ENCODE measurements around the gene SSNA1. TPM values are rescaled to one million over a fixed set of nuclear protein-coding genes. Genes with fewer than 3 reads are reported as not detected.

The SSNA1 gene
- total and polyA plus RNA-seq, 2 experiments from 2014 or later: 82.2 to 128 TPM

DNA sequence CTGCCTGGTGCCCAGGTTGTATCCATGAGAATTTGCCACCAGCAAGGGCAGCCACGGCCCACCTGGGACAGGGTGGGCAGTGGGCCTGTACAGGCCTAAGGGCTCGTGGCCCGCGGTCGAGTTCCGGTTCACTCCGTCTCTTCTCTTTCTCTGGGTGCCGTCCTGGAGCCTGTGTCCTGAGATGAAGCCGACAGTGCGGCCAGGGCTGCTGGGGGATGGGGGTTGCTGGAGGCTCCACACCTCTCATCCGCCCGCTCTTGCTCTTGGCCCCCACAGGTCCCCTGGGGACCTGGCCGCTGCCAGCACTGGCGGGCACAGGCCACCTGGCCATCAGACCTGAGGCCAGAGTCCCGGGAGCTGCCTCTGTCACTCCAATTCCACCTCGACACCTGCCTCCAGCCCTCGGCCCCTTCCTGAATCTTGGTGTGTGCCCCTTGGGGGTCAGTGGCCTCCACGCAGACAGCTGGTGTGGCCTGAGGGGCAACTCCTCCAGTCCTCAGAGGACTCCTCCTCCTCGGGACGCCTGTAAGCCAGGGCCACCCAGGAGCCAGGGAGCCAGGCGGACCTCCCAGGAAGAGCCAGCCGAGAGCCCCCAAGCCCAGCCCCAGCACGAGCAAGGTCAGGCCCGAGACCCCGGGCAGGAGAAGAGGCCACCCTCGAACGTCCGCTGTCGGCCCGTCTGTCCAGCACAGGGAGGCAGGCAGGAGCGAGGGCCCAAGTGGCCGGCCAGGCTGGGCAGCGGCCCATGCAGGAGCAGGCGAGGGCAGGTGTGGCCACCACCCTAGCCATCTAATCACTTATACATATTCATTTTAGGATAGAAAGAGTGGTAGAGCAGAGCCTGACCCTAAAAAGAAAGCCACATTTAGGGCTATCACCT is 23.9 kb upstream of the SSNA1 start:
- H3K27ac ChIP-seq: no peak overlapping the region
- H3K9me2 ChIP-seq (replicated peaks; ENCODE audit: insufficient read depth): no peaks in the 10 kb centered on the region
- no peak for DNase-seq (ENCODE audit: low spot score)
- H3K36me3 ChIP-seq (replicated peaks; ENCODE audit: insufficient read depth, low read depth): no peaks in the 10 kb centered on the region
- WGBS (ENCODE audit: low lambda C conversion rate, missing lambda C conversion rate): 82% methylated on average over 34 of the region's 34 CpGs
- H2AFZ ChIP-seq: no peak overlapping the region
- H3K79me2 ChIP-seq: no peaks in the 10 kb centered on the region
- no peaks in the 10 kb centered on the region for H4K20me1 ChIP-seq (ENCODE audit: insufficient read depth, poor library complexity, severe bottlenecking)
- no peaks in the 10 kb centered on the region for H3K9me3 ChIP-seq (ENCODE audit: low read depth)
- peaks cover 94% of the 10 kb centered on the region for H3K27me3 ChIP-seq
- H3K4me1 ChIP-seq (ENCODE audit: insufficient read depth): peaks cover 23% of the 10 kb centered on the region
- no peak overlapping the region for H3K4me3 ChIP-seq
- TF ChIP-seq EZH2phosphoT487 (IDR thresholded peaks at IDR 0.05; ENCODE audit: low read depth, severe bottlenecking, unreplicated experiment) (no peak), CTCF (IDR thresholded peaks at IDR 0.05; ENCODE audit: poor library complexity) (no peak), EZH2 (IDR thresholded peaks at IDR 0.05; ENCODE audit: borderline replicate concordance) (no peak)
- no peak overlapping the region for H3K4me2 ChIP-seq

DNA sequence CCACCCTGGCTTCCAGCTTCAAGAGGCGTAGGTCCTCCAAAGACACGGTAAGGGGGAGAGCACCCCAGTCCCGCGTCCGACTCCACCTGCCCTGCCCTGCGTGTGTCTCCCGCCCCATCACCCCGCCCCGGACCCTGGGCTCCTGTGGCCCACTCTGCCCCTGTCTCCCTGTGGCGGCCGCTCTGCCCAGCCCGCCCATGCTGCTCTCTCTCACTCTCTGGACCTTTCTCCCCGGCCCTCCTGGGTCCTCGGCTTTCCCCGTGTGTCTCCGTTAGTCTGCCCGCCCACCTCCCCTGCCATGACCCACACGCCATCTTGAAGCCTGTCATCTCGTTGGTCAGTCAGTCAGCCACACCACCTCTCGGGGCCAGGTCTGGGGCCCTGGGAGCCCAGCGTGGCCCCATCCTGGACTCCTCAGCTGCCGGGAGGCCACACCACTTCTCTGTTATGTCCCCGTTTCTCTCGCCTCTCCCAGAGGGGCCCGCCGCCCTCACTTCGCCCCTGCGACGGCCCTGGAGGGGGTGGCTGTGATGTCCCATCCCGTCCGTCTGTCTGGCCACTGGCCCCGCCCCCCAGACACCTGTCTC is 23.1 kb upstream of the SSNA1 start:
- TF ChIP-seq EZH2phosphoT487 (IDR thresholded peaks at IDR 0.05; ENCODE audit: low read depth, severe bottlenecking, unreplicated experiment) (no peak), CTCF (IDR thresholded peaks at IDR 0.05; ENCODE audit: poor library complexity) (no peak), EZH2 (IDR thresholded peaks at IDR 0.05; ENCODE audit: borderline replicate concordance) (no peak)
- H3K79me2 ChIP-seq: no peaks in the 10 kb centered on the region
- no peak for DNase-seq (ENCODE audit: low spot score)
- H3K4me1 ChIP-seq (ENCODE audit: insufficient read depth): peaks cover 27% of the 10 kb centered on the region
- H3K27ac ChIP-seq: no peak overlapping the region
- H3K36me3 ChIP-seq (replicated peaks; ENCODE audit: insufficient read depth, low read depth): no peaks in the 10 kb centered on the region
- H3K9me3 ChIP-seq (ENCODE audit: low read depth): no peaks in the 10 kb centered on the region
- WGBS (ENCODE audit: low lambda C conversion rate, missing lambda C conversion rate): 90% methylated on average over 21 of the region's 32 CpGs
- H3K27me3 ChIP-seq: peaks cover 94% of the 10 kb centered on the region
- H3K4me3 ChIP-seq: no peak overlapping the region
- no peak overlapping the region for H3K4me2 ChIP-seq
- no peaks in the 10 kb centered on the region for H4K20me1 ChIP-seq (ENCODE audit: insufficient read depth, poor library complexity, severe bottlenecking)
- no peaks in the 10 kb centered on the region for H3K9me2 ChIP-seq (replicated peaks; ENCODE audit: insufficient read depth)
- H2AFZ ChIP-seq: no peak overlapping the region

DNA sequence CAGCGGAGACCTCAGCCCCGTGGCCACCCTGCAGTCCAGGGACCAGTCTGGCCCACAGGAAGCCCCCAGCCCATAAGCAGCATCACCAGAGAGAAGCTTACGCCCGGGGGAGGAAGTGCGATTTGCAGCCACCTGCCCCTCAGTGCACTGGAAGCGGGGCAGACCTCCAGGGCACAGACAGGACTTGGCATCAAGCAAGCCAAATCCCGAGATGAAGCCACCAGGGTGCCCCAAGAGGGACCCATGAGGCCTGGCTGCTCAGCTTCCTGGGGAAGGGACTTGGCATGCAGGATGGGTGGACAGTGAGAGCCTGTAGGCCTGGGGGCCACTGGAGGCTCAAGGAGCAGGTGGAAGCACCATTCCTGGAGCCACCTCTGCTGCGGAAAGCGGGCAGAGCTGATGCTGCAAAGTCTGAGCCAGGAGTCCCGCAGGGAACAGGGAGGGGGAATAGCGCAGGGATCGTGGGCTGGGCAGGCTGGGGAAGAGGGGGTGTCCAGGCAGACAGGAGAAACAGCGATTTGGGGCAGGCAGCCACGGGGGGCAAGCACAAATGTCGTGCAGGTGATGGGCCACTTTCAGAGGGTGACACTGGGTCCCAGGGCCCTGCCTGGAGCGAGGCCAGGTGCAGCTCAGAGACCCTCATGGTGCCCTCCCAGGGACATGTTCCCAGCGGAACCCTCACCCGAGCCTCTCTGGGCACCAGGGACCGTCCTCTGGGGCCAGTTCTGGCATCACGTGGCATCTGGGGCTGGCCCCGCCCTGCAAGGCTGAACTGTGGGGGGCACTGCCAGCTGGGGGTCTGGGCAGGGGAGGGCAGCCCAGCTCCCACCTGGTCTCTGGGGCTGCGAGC is 21.9 kb upstream of the SSNA1 start:
- H3K9me2 ChIP-seq (replicated peaks; ENCODE audit: insufficient read depth): no peaks in the 10 kb centered on the region
- H4K20me1 ChIP-seq (ENCODE audit: insufficient read depth, poor library complexity, severe bottlenecking): no peaks in the 10 kb centered on the region
- 82% methylated on average over 19 of the region's 22 CpGs for WGBS (ENCODE audit: low lambda C conversion rate, missing lambda C conversion rate)
- H3K27ac ChIP-seq: no peak overlapping the region
- H3K4me1 ChIP-seq (ENCODE audit: insufficient read depth): peaks cover 27% of the 10 kb centered on the region
- H2AFZ ChIP-seq: no peak overlapping the region
- DNase-seq (ENCODE audit: low spot score): no peak
- H3K4me3 ChIP-seq: no peak overlapping the region
- H3K79me2 ChIP-seq: no peaks in the 10 kb centered on the region
- peaks cover 94% of the 10 kb centered on the region for H3K27me3 ChIP-seq
- no peak overlapping the region for H3K4me2 ChIP-seq
- no peaks in the 10 kb centered on the region for H3K9me3 ChIP-seq (ENCODE audit: low read depth)
- no peaks in the 10 kb centered on the region for H3K36me3 ChIP-seq (replicated peaks; ENCODE audit: insufficient read depth, low read depth)
- TF ChIP-seq EZH2 (IDR thresholded peaks at IDR 0.05; ENCODE audit: borderline replicate concordance): no peak
- no peak for TF ChIP-seq EZH2phosphoT487 (IDR thresholded peaks at IDR 0.05; ENCODE audit: low read depth, severe bottlenecking, unreplicated experiment)
- TF ChIP-seq CTCF (IDR thresholded peaks at IDR 0.05; ENCODE audit: poor library complexity): no peak

Data from hepatocyte (in vitro differentiated cells).